ENCODE results near the gene NID2.

DNA sequence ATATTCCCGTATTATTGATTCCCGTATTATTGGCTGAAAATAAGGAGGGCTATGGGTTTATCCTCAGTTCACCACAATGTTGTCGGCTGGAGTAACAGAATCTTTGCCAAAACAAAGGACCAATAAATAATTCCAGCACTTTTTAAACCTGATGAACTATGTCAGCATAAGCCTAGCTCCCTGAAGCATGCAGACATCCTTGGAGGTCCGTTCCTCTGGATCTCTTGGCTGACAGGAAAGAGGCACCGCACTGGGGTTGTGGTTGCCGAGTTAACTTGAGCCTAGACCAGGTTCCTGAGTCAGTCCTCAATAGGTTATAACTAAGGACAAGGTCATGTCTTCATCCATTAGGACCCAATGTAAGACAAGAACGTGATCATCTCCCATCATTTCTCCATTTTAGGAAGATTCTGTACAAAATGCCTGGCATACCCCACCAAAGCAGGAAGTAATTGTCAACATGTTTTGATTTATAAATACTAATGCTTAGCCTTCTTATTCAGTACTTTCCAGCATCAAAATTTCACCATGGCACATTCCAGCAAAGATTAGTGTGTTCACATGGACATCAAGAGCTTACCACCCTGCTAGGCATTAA is 36.6 kb downstream of the NID2 start:
- TF ChIP-seq YY1 (IDR thresholded peaks at IDR 0.05; ENCODE audit: insufficient read depth, insufficient read length) (no peak), ZNF274 (IDR thresholded peaks at IDR 0.05; ENCODE audit: low read depth, low read length) (no peak), SUZ12 (IDR thresholded peaks at IDR 0.05; ENCODE audit: extremely low read depth, insufficient read depth, insufficient read length) (no peak)
